NCI-H146 (cell line): Measurements from ENCODE around the gene LETMD1.
A peak's percentile ranks its signal among the peaks of the same experiment; 100 is the strongest.
"Not testable (repeated sequence)": the region's sequence is repeated elsewhere in the genome, so short reads cannot be mapped to it uniquely, and the experiment has no call there.

Experiments
- DNase-seq: peaks from one replicate; lab custom pipeline; 2025; lab: John Stamatoyannopoulos, UW

Gene LETMD1

DNA sequence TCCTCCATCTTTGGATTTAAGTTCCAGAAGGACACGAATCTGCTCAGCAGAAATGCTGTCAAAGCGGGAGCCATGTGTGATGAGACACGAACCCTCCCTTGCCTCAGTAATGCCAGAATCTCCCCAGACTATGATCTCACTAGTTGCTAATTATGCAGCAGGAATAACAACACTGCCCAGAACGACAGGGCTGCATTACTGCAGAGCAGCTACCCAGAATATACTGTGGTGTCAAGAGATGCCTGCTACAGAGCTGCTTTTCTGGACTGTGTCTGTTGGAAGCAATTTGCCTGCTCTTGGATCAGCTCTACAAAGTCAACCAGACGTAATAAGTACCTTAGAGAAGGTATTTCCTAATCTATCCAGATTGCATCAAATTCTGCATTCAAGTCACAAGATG, 29.8 kb downstream of the LETMD1 start:
- DNase-seq = no peak

DNA sequence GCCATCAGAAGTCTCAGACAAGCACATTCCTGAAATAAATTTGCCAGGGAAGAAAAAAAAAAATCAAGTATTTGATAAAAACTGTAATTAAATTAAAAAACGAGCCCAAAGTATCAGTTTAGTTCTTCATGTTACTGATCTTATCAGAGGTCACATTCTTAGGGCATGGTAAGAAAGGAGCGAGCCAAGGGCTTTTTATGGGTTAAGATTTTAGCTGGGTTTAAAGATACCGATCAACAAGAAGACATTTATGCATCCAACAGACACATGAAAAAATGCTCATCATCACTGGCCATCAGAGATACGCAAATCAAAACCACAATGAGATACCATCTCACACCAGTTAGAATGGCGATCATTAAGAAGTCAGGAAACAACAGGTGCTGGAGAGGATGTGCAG, 30.2 kb downstream of the LETMD1 start:
- not testable (repeated sequence) for DNase-seq

DNA sequence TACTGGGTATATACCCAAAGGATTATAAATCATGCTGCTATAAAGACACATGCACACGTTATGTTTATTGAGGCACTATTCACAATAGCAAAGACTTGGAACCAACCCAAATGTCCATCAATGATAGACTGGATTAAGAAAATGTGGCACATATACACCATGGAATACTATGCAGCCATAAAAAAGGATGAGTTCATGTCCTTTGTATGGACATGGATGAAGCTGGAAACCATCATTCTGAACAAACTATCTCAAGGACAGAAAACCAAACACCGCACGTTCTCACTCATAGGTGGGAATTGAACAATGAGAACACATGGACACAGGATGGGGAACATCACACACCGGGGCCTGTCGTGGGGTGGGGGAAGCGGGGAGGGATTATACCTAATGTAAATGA, 30.7 kb downstream of the LETMD1 start:
- not testable (repeated sequence) for DNase-seq

DNA sequence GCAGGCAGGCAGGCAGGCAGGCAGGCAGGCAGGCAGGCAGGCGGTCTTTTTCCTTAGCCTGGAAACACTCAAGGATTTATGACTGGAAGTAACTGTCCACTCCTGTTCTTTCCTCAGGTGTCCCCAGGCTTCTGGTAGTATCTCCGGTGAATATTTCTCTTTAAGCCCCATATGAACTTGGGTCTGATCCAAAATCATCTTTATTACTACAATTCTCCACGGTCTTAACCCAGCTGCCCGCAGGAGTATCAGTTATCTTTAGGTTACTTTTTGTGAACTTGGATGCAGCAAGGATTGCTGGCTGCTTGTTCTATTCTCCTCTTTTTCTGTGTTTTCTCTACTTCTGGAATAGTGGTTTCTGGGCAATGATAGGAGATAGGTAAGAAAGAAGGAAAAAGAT, 32.0 kb downstream of the LETMD1 start:
- DNase-seq = no peak

DNA sequence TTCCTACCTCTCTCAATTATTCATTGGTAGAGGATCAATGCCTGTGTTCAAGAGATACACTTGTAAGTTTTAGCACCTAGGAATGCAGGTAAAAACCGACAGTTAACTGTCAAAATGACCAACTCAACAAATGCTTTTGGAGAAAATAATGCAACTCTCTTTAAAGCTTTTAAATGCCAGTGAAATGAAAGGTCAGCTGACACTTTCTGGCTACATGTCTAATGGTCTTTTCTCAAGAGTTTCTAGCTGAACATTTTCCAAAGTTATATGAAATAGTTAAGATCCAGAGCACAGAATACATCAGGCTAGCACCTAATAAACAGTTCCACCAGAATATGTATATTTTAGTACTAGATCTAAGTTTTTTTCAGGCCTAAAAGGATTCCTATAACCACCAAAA, 33.3 kb downstream of the LETMD1 start:
- DNase-seq = no peak

DNA sequence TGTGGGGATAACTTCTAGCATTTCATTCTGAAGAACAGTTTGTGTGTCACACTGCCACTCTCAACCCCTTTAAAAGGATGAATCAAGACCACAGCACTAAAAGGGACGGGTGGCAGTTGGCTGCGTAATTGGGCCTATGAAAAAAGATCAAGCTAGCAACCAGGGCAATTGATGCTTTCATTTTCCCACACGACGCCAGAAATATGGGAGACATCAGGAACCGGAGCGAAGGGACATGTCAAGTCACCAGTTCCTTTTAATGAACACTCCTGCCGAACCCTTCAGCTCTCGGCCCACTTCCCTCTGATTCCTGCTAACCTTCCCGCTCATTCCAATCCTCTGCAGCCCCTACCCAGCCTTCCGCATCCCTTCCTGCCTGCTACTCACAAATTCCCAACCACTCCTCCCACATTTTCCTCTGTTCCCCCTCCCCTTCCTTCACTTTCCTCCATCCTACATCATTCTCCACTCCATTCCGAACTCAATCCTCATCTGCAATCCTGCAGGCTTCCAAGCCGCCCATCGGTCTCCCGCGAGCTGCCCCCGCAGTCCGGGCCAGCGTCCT, 34.5 kb downstream of the LETMD1 start:
- peak; percentile 73 for DNase-seq

DNA sequence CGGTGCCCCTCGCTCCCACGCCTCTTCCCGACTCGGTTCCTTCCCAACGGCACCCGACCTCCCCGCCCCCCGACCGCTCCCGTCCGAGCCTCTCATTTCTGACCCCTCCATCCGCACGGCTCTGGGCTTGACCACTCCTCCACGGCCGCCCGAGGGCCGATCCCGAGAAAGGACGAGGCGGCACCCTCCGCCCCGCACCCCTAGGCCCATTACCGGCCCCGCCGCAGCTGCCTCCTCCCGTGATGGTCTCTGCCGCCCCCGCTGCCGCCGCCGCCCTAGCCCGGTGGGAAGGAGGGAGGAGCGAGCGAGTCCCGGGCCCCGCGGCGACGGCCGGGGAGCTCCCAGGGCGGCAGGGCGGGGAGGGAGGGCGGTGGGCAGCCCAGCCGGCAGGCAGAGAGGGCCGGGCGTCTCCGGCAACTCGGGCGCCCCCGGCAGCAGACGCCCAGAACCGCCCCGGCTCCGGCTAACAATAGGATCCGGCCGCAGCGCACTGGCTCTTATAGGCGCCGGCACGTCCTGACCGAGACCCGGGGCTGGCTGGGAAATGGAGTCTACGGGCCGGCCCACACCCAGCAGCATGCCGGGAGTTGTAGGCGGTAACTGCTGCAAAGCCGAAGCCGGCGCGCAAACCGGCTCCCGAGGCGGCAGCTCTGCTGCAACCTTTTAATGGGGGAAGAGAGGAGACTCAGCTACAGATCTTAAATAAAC, 35.2 kb downstream of the LETMD1 start, which contains the start of gene CSRNP2:
Gene CSRNP2 (minus strand): TSS at position 471 of the 708 bp plus-strand sequence. CDS start 7,035 bp downstream, outside the sequence.
- peak; percentile 99 for DNase-seq

DNA sequence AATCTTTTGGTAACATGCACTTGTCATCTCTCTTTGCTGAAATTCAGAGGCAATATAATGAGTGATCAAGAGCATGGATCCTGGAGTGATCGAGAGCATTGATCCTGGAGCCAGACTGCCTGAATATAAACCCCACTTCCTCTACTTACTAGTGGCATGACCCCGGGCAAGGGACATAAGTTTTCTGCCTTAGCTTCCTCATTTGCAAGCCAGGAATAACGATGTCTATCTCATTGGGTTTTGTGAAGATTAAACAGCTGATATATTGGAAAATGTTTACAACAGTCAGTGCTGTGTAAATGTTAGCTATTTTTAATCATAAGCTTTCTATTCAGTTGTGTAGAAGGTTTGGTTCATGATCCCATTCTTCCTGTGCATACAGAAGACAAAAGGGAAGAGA, 37.6 kb downstream of the LETMD1 start:
- DNase-seq = no peak

DNA sequence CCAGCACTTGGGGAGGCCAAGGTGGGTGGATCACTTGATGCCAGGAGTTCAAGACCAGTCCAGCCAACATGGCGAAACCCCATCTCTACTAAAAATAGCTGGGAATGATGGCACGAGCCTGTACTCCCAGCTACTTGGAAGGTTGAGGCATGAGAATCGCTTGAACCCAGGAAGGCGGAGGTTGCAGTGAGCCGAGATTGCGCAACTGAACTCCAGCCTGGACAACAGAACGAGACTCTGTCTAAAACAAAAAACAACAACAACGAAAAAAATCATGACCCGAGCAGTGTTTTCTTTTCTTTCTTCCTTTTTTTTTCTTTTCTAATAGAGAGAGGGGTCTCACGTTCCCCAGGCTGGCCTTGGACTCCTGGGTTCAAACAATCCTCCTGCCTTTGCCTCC, 38.8 kb downstream of the LETMD1 start:
- DNase-seq = no peak

DNA sequence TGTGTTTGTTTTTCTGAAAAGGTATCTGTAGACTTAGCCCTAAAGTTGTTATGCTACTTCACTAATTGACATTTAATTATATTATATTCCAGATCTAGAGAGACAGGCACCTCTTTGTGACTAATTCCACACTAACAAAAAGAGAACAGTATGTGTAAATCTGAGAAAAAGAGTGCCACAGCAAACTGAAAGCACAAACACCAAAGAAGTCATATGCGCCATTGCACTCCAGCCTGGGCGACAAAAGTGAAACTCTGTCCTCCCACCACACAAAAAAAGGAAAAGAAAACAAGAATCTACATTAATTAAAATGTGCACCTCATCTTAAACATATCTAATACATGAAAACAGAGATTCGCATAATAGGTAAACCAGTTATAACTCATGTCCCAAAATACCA, 39.7 kb downstream of the LETMD1 start:
- DNase-seq = no peak

DNA sequence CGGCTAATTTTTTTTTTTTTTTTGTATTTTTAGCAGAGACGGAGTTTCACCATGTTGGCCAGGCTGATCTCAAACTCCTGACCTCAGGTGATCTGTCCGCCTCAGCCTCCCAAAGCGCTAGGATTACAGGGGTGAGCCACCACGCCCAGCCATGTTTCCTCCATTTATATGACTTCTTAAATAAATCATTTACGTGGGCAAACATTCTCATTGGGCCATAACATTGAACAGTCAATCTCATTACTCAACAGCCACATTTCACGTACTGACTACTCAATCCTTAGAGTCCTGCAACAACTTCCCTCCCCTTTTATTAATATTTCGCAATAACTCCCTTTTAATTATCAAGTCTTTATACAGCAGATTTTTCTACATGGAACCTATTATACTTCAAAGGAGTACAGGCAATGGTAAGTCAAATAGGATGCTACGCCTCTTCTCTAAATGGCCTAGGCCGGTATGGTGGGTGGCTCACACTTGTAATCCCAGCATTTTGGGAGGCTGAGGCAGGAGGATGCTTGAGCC, 42.6 kb downstream of the LETMD1 start:
- no peak for DNase-seq

DNA sequence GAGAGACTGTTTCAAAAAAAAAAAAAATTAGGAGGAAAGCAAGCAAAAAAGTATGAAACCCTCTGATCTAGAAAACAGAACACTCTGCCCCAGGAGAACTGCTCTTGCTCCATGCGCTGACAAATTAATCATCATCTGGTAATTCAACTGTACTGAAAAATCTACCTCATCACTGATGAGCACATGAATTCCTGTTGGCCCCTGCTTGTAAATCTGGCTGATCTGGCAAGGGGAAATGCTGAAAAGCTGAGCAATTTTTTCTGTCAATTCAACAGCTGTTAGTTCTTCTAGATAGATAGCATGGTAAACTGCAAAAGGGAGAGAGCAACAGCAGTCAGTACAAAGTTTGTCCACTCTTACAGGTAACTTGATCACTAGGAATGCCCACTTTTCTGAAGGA, 50.5 kb downstream of the LETMD1 start:
- DNase-seq = no peak

DNA sequence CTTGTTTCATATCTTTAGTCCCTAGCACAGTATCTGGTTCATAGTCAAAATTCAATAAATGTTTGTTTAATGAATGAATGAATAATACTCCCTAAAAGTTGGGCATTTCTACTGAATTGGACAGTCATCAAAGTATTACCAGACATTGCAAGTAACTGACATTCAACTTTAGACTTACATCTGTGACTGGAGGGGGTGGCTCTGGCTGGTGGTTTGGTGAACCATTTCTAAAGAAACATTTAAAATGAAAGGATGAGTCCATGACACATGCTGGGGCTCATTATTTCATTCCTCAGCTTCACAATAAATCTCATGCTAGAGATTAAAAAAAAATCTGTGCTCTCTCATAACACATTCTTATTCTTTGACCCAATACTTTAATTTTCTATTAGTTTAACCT, 55.9 kb downstream of the LETMD1 start:
- DNase-seq = no peak

DNA sequence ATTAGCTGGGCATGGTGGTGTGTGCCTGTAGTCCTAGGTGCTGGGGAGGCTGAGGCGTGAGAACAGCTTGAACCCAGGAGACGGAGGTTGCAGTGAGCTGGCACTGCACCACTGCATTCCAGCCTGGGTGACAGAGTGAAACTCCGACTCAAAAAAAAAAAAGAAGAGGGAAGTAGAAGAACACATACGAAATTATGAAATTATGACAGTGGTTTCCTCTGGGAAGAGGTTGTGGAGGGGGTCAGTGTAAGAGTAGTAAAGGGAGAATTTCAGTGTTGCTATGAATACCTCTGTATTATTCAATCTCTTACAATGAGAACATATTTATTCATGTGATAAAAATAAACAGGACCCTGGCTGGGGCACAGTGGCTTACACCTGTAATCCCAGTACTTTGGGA, 60.0 kb downstream of the LETMD1 start:
- DNase-seq = no peak
